ENCODE results near the gene PSD4.

PSD4 gene

GRCh38 chr2:113164930-113165585 is 8.7 kb upstream of the PSD4 start:
- TF ChIP-seq SPI1 (IDR thresholded peaks at IDR 0.05; ENCODE audit: borderline replicate concordance, low read depth) = no peak
- no peak for TF ChIP-seq GABPA (IDR thresholded peaks at IDR 0.05; ENCODE audit: low read depth)
- TF ChIP-seq POLR2AphosphoS5 (IDR thresholded peaks at IDR 0.05; ENCODE audit: low read depth) = no peak
- TF ChIP-seq REST (IDR thresholded peaks at IDR 0.05; ENCODE audit: insufficient replicate concordance, low read depth) = no peak
- TF ChIP-seq CTCF (IDR thresholded peaks at IDR 0.05; ENCODE audit: insufficient read depth, low read length) = no peak
- DNase-seq (ENCODE audit: low read depth in 1 of 2, low spot score in 1 of 2) = no peak
- Histone ChIP-seq H3K27ac (replicated peaks) (no peak overlapping the region), H3K4me3 (replicated peaks; ENCODE audit: insufficient read depth, low read length) (no peak overlapping the region), H3K27me3 (ENCODE audit: insufficient read depth, poor library complexity, severe bottlenecking) (no peaks in the 10 kb centered on the region)

GRCh38 chr2:113166187-113166645 is 7.6 kb upstream of the PSD4 start:
- TF ChIP-seq REST (IDR thresholded peaks at IDR 0.05; ENCODE audit: insufficient replicate concordance, low read depth) (no peak), CTCF (IDR thresholded peaks at IDR 0.05; ENCODE audit: insufficient read depth, low read length) (no peak)
- H3K27ac ChIP-seq (replicated peaks) = no peak overlapping the region
- no peaks in the 10 kb centered on the region for H3K27me3 ChIP-seq (ENCODE audit: insufficient read depth, poor library complexity, severe bottlenecking)
- H3K4me3 ChIP-seq (replicated peaks; ENCODE audit: insufficient read depth, low read length) = no peak overlapping the region
- DNase-seq (ENCODE audit: low read depth in 1 of 2, low spot score in 1 of 2) = no peak

GRCh38 chr2:113167115-113167932 is 6.4 kb upstream of the PSD4 start:
- no peak overlapping the region for H3K4me3 ChIP-seq (replicated peaks; ENCODE audit: insufficient read depth, low read length)
- DNase-seq (ENCODE audit: low read depth in 1 of 2, low spot score in 1 of 2) = no peak
- no peaks in the 10 kb centered on the region for H3K27me3 ChIP-seq (ENCODE audit: insufficient read depth, poor library complexity, severe bottlenecking)
- H3K27ac ChIP-seq (replicated peaks) = no peak overlapping the region
- TF ChIP-seq SPI1 (IDR thresholded peaks at IDR 0.05; ENCODE audit: borderline replicate concordance, low read depth) (no peak), CTCF (IDR thresholded peaks at IDR 0.05; ENCODE audit: insufficient read depth, low read length) (no peak), POLR2AphosphoS5 (IDR thresholded peaks at IDR 0.05; ENCODE audit: low read depth) (no peak), REST (IDR thresholded peaks at IDR 0.05; ENCODE audit: insufficient replicate concordance, low read depth) (no peak), GABPA (IDR thresholded peaks at IDR 0.05; ENCODE audit: low read depth) (no peak)
